Activated CD4-positive, alpha-beta T cell treated with anti-CD3 and anti-CD28 coated beads, Interleukin-2, Interleukin-6, amounts not matched to agents 100 ng/mL and 50 ng/mL, durations not matched to agents 16 hours and 8 hours (primary cell): Measurements from ENCODE around the gene GMPR.
A peak's percentile ranks its signal among the peaks of the same experiment; 100 is the strongest.

ENCODE experiments used
- DNase-seq: peaks from one replicate; pipeline ENCODE4 v3.0.0-alpha.2; 2020

Gene GMPR

GRCh38 chr6:16274885-16275589, 36.6 kb downstream of the GMPR start:
- DNase-seq, result no peak

GRCh38 chr6:16277101-16277981, 39.0 kb downstream of the GMPR start:
- peak; percentile 30 for DNase-seq

GRCh38 chr6:16278048-16278724, 39.8 kb downstream of the GMPR start:
- DNase-seq, result no peak

GRCh38 chr6:16278750-16279149, 40.4 kb downstream of the GMPR start:
- DNase-seq, result no peak

- no peak for DNase-seq
These were observed 40.9 kb downstream of the GMPR start for GRCh38 chr6:16279243-16279642.

- no peak for DNase-seq
These were observed 44.0 kb downstream of the GMPR start for GRCh38 chr6:16282370-16282769.

GRCh38 chr6:16284472-16284871, 46.1 kb downstream of the GMPR start:
- DNase-seq, result no peak

- no peak for DNase-seq
These were observed 47.2 kb downstream of the GMPR start for GRCh38 chr6:16285467-16286150.

- peak; percentile 43 for DNase-seq
These were observed 47.8 kb downstream of the GMPR start for GRCh38 chr6:16286151-16286522.

GRCh38 chr6:16288163-16288562, 49.8 kb downstream of the GMPR start:
- DNase-seq, result no peak

GRCh38 chr6:16291739-16292138, 53.4 kb downstream of the GMPR start:
- no peak for DNase-seq

- DNase-seq, result no peak
These were observed 54.0 kb downstream of the GMPR start for GRCh38 chr6:16292432-16292831.

- no peak for DNase-seq
These were observed 54.6 kb downstream of the GMPR start for GRCh38 chr6:16292942-16293341.

- DNase-seq, result no peak
These were observed 56.0 kb downstream of the GMPR start for GRCh38 chr6:16294371-16294770.

- no peak for DNase-seq
These were observed 56.7 kb downstream of the GMPR start for GRCh38 chr6:16295060-16295459.

GRCh38 chr6:16295471-16295870, 57.1 kb downstream of the GMPR start:
- no peak for DNase-seq

GRCh38 chr6:16296061-16296670, 57.8 kb downstream of the GMPR start:
- no peak for DNase-seq

- no peak for DNase-seq
These were observed 61.5 kb downstream of the GMPR start for GRCh38 chr6:16299861-16300260.

- DNase-seq, result no peak
These were observed 63.1 kb downstream of the GMPR start for GRCh38 chr6:16301511-16301910.

- no peak for DNase-seq
These were observed 64.5 kb downstream of the GMPR start for GRCh38 chr6:16302721-16303552.

GRCh38 chr6:16305246-16305725, 66.9 kb downstream of the GMPR start:
- no peak for DNase-seq

GRCh38 chr6:16305788-16306187, 67.4 kb downstream of the GMPR start:
- DNase-seq, result no peak
